Smooth muscle cell (in vitro differentiated cells): ENCODE data around the gene SEMA3E. TPM values are rescaled to one million over a fixed set of nuclear protein-coding genes. Genes with fewer than 3 reads are reported as not detected.

Experiments used
- DNase-seq: peaks from one replicate; lab custom pipeline; 2025; ENCODE audit not compliant: unreplicated experiment; lab: John Stamatoyannopoulos, UW
- H2AFZ ChIP-seq: fragments of 200-600 bp; sonication (generic); 2 replicates; pipeline ENCODE4 v1.6.0; 2016; ENCODE audit warnings: antibody characterized with exemption, low read depth, mild to moderate bottlenecking
- H3F3A ChIP-seq: fragments of 200-600 bp; sonication (generic); 2 replicates; pipeline ENCODE4 v1.6.0; 2017; ENCODE audit warnings: antibody characterized with exemption, low read depth
- H3K27ac ChIP-seq: fragments of 200-600 bp; sonication (generic); 2 replicates; pipeline ENCODE4 v1.5.1; 2016; ENCODE audit warnings: low read depth, mild to moderate bottlenecking
- H3K27me3 ChIP-seq: fragments of 200-600 bp; sonication (generic); 2 replicates; pipeline ENCODE4 v1.6.1; 2016; ENCODE audit warnings: low read depth, mild to moderate bottlenecking
- H3K36me3 ChIP-seq: fragments of 200-600 bp; sonication (generic); 2 replicates; pipeline ENCODE4 v1.5.1; 2016; ENCODE audit warnings: low read depth
- H3K4me1 ChIP-seq: fragments of 200-600 bp; sonication (generic); 2 replicates; pipeline ENCODE4 v1.5.1; 2016; ENCODE audit warnings: low read depth
- H3K4me2 ChIP-seq: fragments of 200-600 bp; sonication (generic); 2 replicates; pipeline ENCODE4 v1.6.0; 2016; ENCODE audit warnings: mild to moderate bottlenecking
- H3K4me3 ChIP-seq: fragments of 200-600 bp; sonication (generic); 2 replicates; pipeline ENCODE4 v1.5.1; 2016; ENCODE audit warnings: mild to moderate bottlenecking
- H3K79me2 ChIP-seq: fragments of 200-600 bp; sonication (generic); 2 replicates; pipeline ENCODE4 v1.6.0; 2016; ENCODE audit warnings: low read depth, mild to moderate bottlenecking
- H3K9ac ChIP-seq: fragments of 200-600 bp; sonication (generic); 2 replicates; pipeline ENCODE4 v1.6.0; 2016; ENCODE audit warnings: low read depth
- H3K9me3 ChIP-seq: fragments of 200-600 bp; sonication (generic); replicated peaks from 2 replicates; pipeline ENCODE4 v1.5.1; 2016; ENCODE audit warnings: low read depth
- H4K20me1 ChIP-seq: fragments of 200-600 bp; sonication (generic); 2 replicates; pipeline ENCODE4 v1.6.0; 2016; ENCODE audit warnings: low read depth
- WGBS: methylation state at CpG from one replicate; pipeline ENCODE4 v1.1.7; 2016; ENCODE audit warnings: low lambda C conversion rate; 5-methylcytosine and 5-hydroxymethylcytosine counted together
- polyA plus RNA-seq: library from polyadenylated mRNA; unstranded; fragments of >200 nt; fragmentation: Nextera tagmentation; extraction: Ambion mirVana; gene quantifications from 2 replicates; pipeline ENCODE4 v1.2.1, GENCODE V29; 2016
- total RNA-seq: library from RNA; depleted of rRNA; stranded (reverse); fragments of >200 nt; gene quantifications from 2 replicates; pipeline ENCODE4 v1.2.3, GENCODE V29; 2014
- TF ChIP-seq, protein P1 (sequence below): fragments of 200-600 bp; sonication (generic); IDR thresholded peaks from 2 replicates; pipeline ENCODE4 v1.5.1; 2017; ENCODE audit warnings: borderline replicate concordance, mild to moderate bottlenecking, antibody characterized with exemption; ENCODE audit not compliant: insufficient read depth, poor library complexity, severe bottlenecking

SEMA3E gene
- total and polyA plus RNA-seq, 2 experiments from 2014 or later: 0.45 to 0.66 TPM

DNA sequence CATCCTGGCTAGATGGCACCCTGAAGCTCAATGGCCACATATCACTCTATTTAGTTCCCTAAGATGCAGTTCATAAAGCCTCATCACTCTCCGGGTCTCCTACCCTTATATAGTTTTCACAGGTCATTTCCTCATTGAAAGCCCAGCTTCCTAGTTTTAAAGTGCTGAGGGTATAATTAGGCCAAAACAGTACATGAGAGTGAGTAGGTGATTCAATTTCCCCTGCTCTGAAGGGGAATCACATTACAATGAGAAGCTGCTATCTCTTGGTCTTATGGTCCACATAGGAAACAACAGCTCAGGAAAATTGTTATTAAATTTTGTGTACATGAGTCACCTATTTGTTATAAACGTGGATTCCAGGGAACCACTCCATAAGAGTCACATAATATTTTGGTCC is 162.0 kb downstream of the SEMA3E start:
- H3K27ac ChIP-seq: no peak overlapping the region
- H3K9ac ChIP-seq: no peak overlapping the region
- H3K9me3 ChIP-seq: no peaks in the 10 kb centered on the region
- H3K79me2 ChIP-seq: no peaks in the 10 kb centered on the region
- 84% methylated on average over 2 of the region's 2 CpGs for WGBS
- TF ChIP-seq, protein P1, sequence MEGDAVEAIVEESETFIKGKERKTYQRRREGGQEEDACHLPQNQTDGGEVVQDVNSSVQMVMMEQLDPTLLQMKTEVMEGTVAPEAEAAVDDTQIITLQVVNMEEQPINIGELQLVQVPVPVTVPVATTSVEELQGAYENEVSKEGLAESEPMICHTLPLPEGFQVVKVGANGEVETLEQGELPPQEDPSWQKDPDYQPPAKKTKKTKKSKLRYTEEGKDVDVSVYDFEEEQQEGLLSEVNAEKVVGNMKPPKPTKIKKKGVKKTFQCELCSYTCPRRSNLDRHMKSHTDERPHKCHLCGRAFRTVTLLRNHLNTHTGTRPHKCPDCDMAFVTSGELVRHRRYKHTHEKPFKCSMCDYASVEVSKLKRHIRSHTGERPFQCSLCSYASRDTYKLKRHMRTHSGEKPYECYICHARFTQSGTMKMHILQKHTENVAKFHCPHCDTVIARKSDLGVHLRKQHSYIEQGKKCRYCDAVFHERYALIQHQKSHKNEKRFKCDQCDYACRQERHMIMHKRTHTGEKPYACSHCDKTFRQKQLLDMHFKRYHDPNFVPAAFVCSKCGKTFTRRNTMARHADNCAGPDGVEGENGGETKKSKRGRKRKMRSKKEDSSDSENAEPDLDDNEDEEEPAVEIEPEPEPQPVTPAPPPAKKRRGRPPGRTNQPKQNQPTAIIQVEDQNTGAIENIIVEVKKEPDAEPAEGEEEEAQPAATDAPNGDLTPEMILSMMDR: no peak
- H4K20me1 ChIP-seq: no peaks in the 10 kb centered on the region
- no peak overlapping the region for H3K4me2 ChIP-seq
- no peaks in the 10 kb centered on the region for H3K36me3 ChIP-seq
- H3K4me3 ChIP-seq: no peak overlapping the region
- H3F3A ChIP-seq: no peaks in the 10 kb centered on the region
- H3K4me1 ChIP-seq: no peaks in the 10 kb centered on the region
- no peak overlapping the region for H2AFZ ChIP-seq
- no peak for DNase-seq
- no peaks in the 10 kb centered on the region for H3K27me3 ChIP-seq

DNA sequence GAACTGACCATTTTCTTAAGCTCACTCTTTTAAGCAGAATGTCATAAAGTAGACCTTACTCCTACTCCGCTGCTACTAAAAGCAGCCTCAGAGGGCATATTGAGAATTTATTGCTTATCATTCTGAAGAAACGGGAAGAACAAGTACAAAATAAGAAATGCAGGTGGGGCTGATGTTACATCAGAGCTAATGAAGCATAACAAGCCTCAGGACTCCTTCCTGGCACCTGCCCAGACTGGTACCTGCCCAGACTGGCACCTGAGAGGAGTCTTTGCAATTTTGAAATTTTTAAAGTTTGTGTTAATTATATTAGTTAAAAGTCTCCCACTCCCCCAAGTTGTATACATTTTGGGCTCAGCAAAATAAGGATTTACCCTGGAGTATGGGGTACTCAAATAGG is 162.4 kb downstream of the SEMA3E start:
- H3K4me2 ChIP-seq: no peak overlapping the region
- no peak overlapping the region for H3K9ac ChIP-seq
- no peaks in the 10 kb centered on the region for H3K9me3 ChIP-seq
- no peaks in the 10 kb centered on the region for H3K4me1 ChIP-seq
- WGBS: 87% methylated on average over 2 of the region's 2 CpGs
- no peak overlapping the region for H2AFZ ChIP-seq
- H4K20me1 ChIP-seq: no peaks in the 10 kb centered on the region
- no peaks in the 10 kb centered on the region for H3K79me2 ChIP-seq
- H3K27ac ChIP-seq: no peak overlapping the region
- H3K36me3 ChIP-seq: no peaks in the 10 kb centered on the region
- DNase-seq: no peak
- H3K4me3 ChIP-seq: no peak overlapping the region
- TF ChIP-seq, protein P1: no peak
- no peaks in the 10 kb centered on the region for H3F3A ChIP-seq
- H3K27me3 ChIP-seq: no peaks in the 10 kb centered on the region

DNA sequence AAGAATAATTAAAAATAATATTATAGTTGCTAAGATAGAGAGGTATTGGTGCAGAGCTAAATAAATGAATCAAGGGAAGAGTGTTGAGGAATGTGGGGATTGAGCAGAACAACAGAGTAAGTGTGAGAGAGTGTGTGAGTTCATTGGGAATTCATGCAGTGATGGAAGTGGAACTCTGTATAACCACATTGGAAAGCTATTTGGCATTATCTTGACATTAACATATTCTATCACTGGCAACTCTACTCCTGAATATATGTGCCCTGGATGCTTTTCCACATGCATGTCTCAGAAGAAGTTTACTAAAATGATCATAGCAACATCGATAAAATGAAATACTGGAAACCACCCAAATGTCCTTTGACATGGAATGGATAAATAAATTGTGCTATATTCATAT is 164.1 kb downstream of the SEMA3E start:
- Histone ChIP-seq H3K9me3 (no peaks in the 10 kb centered on the region), H4K20me1 (no peaks in the 10 kb centered on the region), H3K27me3 (no peaks in the 10 kb centered on the region), H2AFZ (no peak overlapping the region), H3K79me2 (no peaks in the 10 kb centered on the region), H3K9ac (no peak overlapping the region), H3F3A (no peaks in the 10 kb centered on the region), H3K27ac (no peak overlapping the region), H3K36me3 (no peaks in the 10 kb centered on the region), H3K4me2 (no peak overlapping the region), H3K4me3 (no peak overlapping the region), H3K4me1 (no peaks in the 10 kb centered on the region)
- no peak for DNase-seq
- TF ChIP-seq, protein P1: no peak
- WGBS: 91% methylated on average over 1 of the region's 1 CpG

DNA sequence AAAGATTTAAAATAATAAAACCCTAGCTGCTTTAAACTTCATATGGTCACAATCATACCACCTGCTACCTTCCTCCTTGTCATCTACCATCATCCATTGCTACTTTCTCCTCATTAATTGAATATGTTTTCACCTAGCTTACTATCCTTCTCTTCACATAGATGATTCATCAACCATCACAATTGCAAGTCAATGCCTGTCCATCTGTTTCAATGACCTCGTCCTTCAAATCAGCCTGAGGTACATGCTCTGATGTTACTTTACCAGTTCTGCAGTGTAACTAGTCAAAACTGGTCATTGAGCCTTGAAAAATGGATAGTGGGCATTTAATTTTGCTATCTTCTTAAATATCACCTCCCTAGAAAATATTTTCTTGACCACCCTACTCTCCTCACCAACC is 164.7 kb downstream of the SEMA3E start:
- Histone ChIP-seq H3K79me2 (no peaks in the 10 kb centered on the region), H3K9me3 (no peaks in the 10 kb centered on the region), H3K4me1 (no peaks in the 10 kb centered on the region), H3K4me3 (no peak overlapping the region), H2AFZ (no peak overlapping the region), H3K36me3 (no peaks in the 10 kb centered on the region), H3F3A (no peaks in the 10 kb centered on the region), H3K4me2 (no peak overlapping the region), H3K27me3 (no peaks in the 10 kb centered on the region), H4K20me1 (no peaks in the 10 kb centered on the region), H3K27ac (no peak overlapping the region), H3K9ac (no peak overlapping the region)
- WGBS: 76% methylated on average over 1 of the region's 1 CpG
- TF ChIP-seq, protein P1: no peak
- no peak for DNase-seq
